ENCODE measurements around the gene COL2A1.

DNA sequence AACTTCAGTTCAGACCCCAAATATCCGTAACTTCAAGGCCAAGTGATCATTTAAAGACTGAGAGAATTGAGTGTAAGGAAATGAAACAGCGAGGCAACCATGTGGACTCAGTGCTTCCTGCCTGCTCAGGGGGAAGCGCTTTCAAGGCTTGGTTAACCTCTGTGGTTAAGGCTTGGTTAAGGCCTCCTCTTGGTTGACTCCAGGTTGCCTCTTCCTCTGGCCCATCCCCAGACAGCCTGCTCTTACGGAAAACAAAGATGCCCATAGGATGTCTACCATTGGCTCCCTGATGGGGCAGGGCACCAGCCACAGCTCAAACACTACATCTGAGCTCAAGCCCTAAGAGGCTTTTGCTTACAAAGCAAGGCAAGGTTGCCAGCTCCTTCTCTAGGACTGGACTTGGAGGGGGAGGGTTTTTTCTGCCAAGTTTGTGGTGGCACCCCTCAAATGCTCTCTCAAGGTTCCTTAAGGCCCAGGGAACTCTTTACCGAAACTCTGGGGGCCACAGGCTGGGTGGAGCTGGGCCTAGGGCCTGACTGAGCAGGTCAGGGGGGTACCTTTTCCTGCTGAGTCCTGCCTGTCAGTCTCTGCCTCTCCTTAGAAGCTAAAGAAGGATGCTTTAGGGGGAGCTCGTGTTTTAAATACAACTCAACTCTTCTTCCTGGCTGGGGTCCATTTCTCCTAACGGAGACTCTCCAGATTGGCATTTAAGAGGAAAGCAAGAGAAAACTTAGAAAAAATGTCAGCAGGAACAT lies 13.7 kb downstream of the COL2A1 start:
- TF ChIP-seq, protein P1, sequence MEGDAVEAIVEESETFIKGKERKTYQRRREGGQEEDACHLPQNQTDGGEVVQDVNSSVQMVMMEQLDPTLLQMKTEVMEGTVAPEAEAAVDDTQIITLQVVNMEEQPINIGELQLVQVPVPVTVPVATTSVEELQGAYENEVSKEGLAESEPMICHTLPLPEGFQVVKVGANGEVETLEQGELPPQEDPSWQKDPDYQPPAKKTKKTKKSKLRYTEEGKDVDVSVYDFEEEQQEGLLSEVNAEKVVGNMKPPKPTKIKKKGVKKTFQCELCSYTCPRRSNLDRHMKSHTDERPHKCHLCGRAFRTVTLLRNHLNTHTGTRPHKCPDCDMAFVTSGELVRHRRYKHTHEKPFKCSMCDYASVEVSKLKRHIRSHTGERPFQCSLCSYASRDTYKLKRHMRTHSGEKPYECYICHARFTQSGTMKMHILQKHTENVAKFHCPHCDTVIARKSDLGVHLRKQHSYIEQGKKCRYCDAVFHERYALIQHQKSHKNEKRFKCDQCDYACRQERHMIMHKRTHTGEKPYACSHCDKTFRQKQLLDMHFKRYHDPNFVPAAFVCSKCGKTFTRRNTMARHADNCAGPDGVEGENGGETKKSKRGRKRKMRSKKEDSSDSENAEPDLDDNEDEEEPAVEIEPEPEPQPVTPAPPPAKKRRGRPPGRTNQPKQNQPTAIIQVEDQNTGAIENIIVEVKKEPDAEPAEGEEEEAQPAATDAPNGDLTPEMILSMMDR (optimal IDR thresholded peaks at IDR 0.05 in 1 of 3, IDR thresholded peaks at IDR 0.05 in 1 of 3, conservative IDR thresholded peaks at IDR 0.05 in 1 of 3; ENCODE audit: extremely low read depth in 1 of 3, insufficient read depth in 2 of 3, low read length in 3 of 3) = no peak
- TF ChIP-seq EZH2 (IDR thresholded peaks at IDR 0.05; ENCODE audit: low read length) = no peak

Data from keratinocyte (primary cell).